Lung (tissue), 12 donors: ENCODE measurements around the gene SLFN11. TPM values are rescaled to one million over a fixed set of nuclear protein-coding genes. Genes with fewer than 3 reads are reported as not detected.

Experiments used
- ATAC-seq: fragments of 200-7000 bp; cut with Tn5 transposase; one replicate; pipeline ENCODE4 v1.9.1; 2020; ENCODE audit warnings: moderate number of reproducible peaks; ENCODE audit not compliant: insufficient read depth, low FRiP score
- DNase-seq, 3 donors: peaks; one replicate each; pipeline ENCODE4 v3.0.0-alpha.2; 2013 to 2017
- H3K27ac ChIP-seq, 2 donors: one replicate each; pipeline ENCODE4 v1.5.1; 2013; ENCODE audit warnings: mild to moderate bottlenecking in 2 of 2, moderate library complexity in 2 of 2, control low read depth in 1 of 2, inconsistent platforms in 1 of 2, low read depth in 1 of 2, low read length in 1 of 2
- H3K27me3 ChIP-seq, 3 donors: one replicate each; pipeline ENCODE4 v1.5.1; 2013; ENCODE audit warnings: low read length in 2 of 3; ENCODE audit not compliant: control insufficient read depth in 3 of 3, insufficient read depth in 3 of 3
- H3K36me3 ChIP-seq, 4 donors: one replicate each; pipeline ENCODE4 v1.5.1; 2013; ENCODE audit warnings: low read length in 4 of 4, mild to moderate bottlenecking in 1 of 4, moderate library complexity in 1 of 4; ENCODE audit not compliant: control insufficient read depth in 4 of 4, insufficient read depth in 4 of 4
- H3K4me1 ChIP-seq, 5 donors: one replicate each; pipeline ENCODE4 v1.5.1; 2013; ENCODE audit warnings: low read length in 5 of 5, mild to moderate bottlenecking in 2 of 5, moderate library complexity in 1 of 5; ENCODE audit not compliant: control insufficient read depth in 5 of 5, insufficient read depth in 5 of 5
- H3K4me3 ChIP-seq: one replicate; pipeline ENCODE4 v1.5.1; 2013; ENCODE audit warnings: mild to moderate bottlenecking, control low read depth, moderate library complexity
- H3K9ac ChIP-seq, 2 donors: one replicate each; pipeline ENCODE4 v1.5.1; 2013; ENCODE audit warnings: low read length in 2 of 2, control low read depth in 1 of 2; ENCODE audit not compliant: insufficient read depth in 1 of 2
- H3K9me3 ChIP-seq, 4 donors: one replicate each; pipeline ENCODE4 v1.5.1; 2013; ENCODE audit warnings: low read length in 3 of 4, mild to moderate bottlenecking in 1 of 4, moderate library complexity in 1 of 4; ENCODE audit not compliant: control insufficient read depth in 4 of 4, insufficient read depth in 3 of 4
- CTCF ChIP-seq: IDR thresholded peaks from 2 replicates; pipeline ENCODE4 v1.5.1; 2012; ENCODE audit warnings: mild to moderate bottlenecking; ENCODE audit errors: control extremely low read depth, extremely low read depth
- WGBS, 2 donors: extraction: QIAGEN DNeasy Blood & Tissue Kit; methylation state at CpG; one replicate each; pipeline ENCODE4 v1.1.7; 2013; 5-methylcytosine and 5-hydroxymethylcytosine counted together
- polyA plus RNA-seq, 2 donors: library from polyadenylated mRNA; stranded (reverse); fragments of 200-250 nt; gene quantifications; one replicate each; pipeline ENCODE4 v1.2.1, GENCODE V29; 2013
- total RNA-seq, 2 donors: library from RNA; depleted of rRNA in 1 of 2; stranded (reverse); fragments of >200 nt in 1 of 2; gene quantifications; one replicate each; pipeline ENCODE4 v1.2.1, GENCODE V29; 2014 to 2021
- donor health status: control.
- donor health status: control.
- donor health status: Bipolar disorder and iron deficiency.
- donor health status: healthy.
- donor health status: DM: yes; HTN: yes; CAD: no.

SLFN11 gene
- total and polyA plus RNA-seq, 4 donors, result 12.1 to 66.0 (median 17.9) TPM

GRCh38 chr17:35368081-35368830, 5.2 kb downstream of the SLFN11 start:
- ATAC-seq, result peak; percentile 76
- Histone ChIP-seq H3K9me3 (no peaks in the 10 kb centered on the region), H3K27ac (no peak overlapping the region), H3K9ac (no peak overlapping the region), H3K27me3 (peaks cover 0 to 78% (median 27%) of the 10 kb centered on the region in 3 donors), H3K4me1 (no peaks in the 10 kb centered on the region), H3K36me3 (peaks cover 0 to 2% (median 0%) of the 10 kb centered on the region in 4 donors), H3K4me3 (no peak overlapping the region)
- TF ChIP-seq CTCF, result no peak
- 49 to 59% methylated on average over 4 of the region's 4 CpGs for WGBS, 2 donors
- peak in 1 of 3 donors; percentile 33 for DNase-seq

- ATAC-seq, result no peak
- 45 to 92% methylated on average over 1 of the region's 1 CpG for WGBS, 2 donors
- H3K9me3 ChIP-seq, result no peaks in the 10 kb centered on the region
Observed at GRCh38 chr17:35361027-35361426, 12.4 kb downstream of the SLFN11 start.

GRCh38 chr17:35359398-35359797, 14.0 kb downstream of the SLFN11 start:
- no peaks in the 10 kb centered on the region for H3K9me3 ChIP-seq
- WGBS, 2 donors, result 76 to 97% methylated on average over 3 of the region's 3 CpGs
- ATAC-seq (no peak), DNase-seq (peak in 1 of 3 donors; percentile 29)
- peaks cover 0 to 2% (median 0%) of the 10 kb centered on the region in 5 donors for H3K4me1 ChIP-seq
- no peak overlapping the region for H3K4me3 ChIP-seq
- H3K27ac ChIP-seq, result no peak overlapping the region
- peaks cover 0 to 35% (median 3%) of the 10 kb centered on the region in 3 donors for H3K27me3 ChIP-seq
- TF ChIP-seq CTCF, result no peak
- H3K36me3 ChIP-seq, result peaks cover 0 to 2% (median 0%) of the 10 kb centered on the region in 4 donors
- no peak overlapping the region for H3K9ac ChIP-seq

More at GRCh38 chr17:35361027-35361426, 12.4 kb downstream of the SLFN11 start:
- Histone ChIP-seq H3K36me3 (peaks cover 0 to 2% (median 0%) of the 10 kb centered on the region in 4 donors), H3K4me3 (no peak overlapping the region), H3K27me3 (peaks cover 0 to 41% (median 8%) of the 10 kb centered on the region in 3 donors), H3K9ac (no peak overlapping the region), H3K4me1 (peaks cover 0 to 2% (median 0%) of the 10 kb centered on the region in 5 donors), H3K27ac (no peak overlapping the region)
- TF ChIP-seq CTCF, result no peak
- no peak for DNase-seq
